GM12878 (cell line): ENCODE data around the gene DNAJC5G. TPM values are rescaled to one million over a fixed set of nuclear protein-coding genes. Genes with fewer than 3 reads are reported as not detected.

ENCODE experiments used
- ATAC-seq: fragments of 200-7000 bp; cut with Tn5 transposase; 3 replicates; pipeline ENCODE4 v1.9.1; 2020; ENCODE audit warnings: mild to moderate bottlenecking, moderate library complexity
- BruUV-seq: library from RNA; stranded (reverse); fragments of 400-500 nt; replicated peaks from 2 replicates; lab custom pipeline; 2021; lab: Mats Ljungman, UMichigan
- CTCF ChIA-PET: fragments of 300-600 bp; sonication (Branson Sonifier 250); formaldehyde crosslinking; extraction: SDS; loops from one replicate; lab custom pipeline; 2021; ENCODE audit warnings: inconsistent platforms; lab: Yijun Ruan, JAX
- POLR2A ChIA-PET: fragments of 350-600 bp; formaldehyde crosslinking; extraction: SDS; loops from one replicate; lab custom pipeline; 2021; ENCODE audit warnings: inconsistent platforms; lab: Charles Lee
- RAD21 ChIA-PET: fragments of 300-600 bp; sonication (Branson Sonifier 250); formaldehyde crosslinking; loops from one replicate; lab custom pipeline; 2023; ENCODE audit warnings: antibody characterized with exemption; ENCODE audit not compliant: unreplicated experiment; lab: Charles Lee
- SMC1A ChIA-PET: fragments of 300-600 bp; sonication (Branson Sonifier 250); formaldehyde crosslinking; loops from one replicate; lab custom pipeline; 2023; ENCODE audit not compliant: unreplicated experiment, uncharacterized antibody; lab: Charles Lee
- DNase-seq: peaks from one replicate; pipeline ENCODE4 v3.0.0-alpha.2; 2011; ENCODE audit warnings: low read depth, low spot score
- FAIRE-seq: peaks from 3 replicates; lab custom pipeline; 2011; peaks lifted over from hg19 to GRCh38; lab: Jason Lieb, UNC
- H2AFZ ChIP-seq: 2 replicates; pipeline ENCODE4 v1.6.0; 2011; ENCODE audit warnings: low read depth, low read length, control low read depth; ENCODE audit not compliant: control insufficient read depth
- H3K27ac ChIP-seq: 2 replicates; pipeline ENCODE4 v1.5.1; 2011; ENCODE audit warnings: control low read depth; ENCODE audit not compliant: control insufficient read depth, insufficient read depth
- H3K27me3 ChIP-seq, 2 experiments: replicated peaks in 1 of 2; 2 replicates each; pipeline versions ENCODE4 v1.6.0 to v1.6.1; 2011; ENCODE audit warnings: low read length in 1 of 2; ENCODE audit not compliant: control insufficient read depth in 2 of 2, insufficient read depth in 2 of 2
- H3K36me3 ChIP-seq, 2 experiments: 2 replicates each; pipeline ENCODE4 v1.5.1; 2011; ENCODE audit warnings: low read length in 1 of 2; ENCODE audit not compliant: control insufficient read depth in 2 of 2, insufficient read depth in 2 of 2
- H3K4me1 ChIP-seq: 2 replicates; pipeline ENCODE4 v1.6.1; 2011; ENCODE audit warnings: mild to moderate bottlenecking, low read length, moderate library complexity, mixed read lengths; ENCODE audit not compliant: control insufficient read depth, insufficient read depth
- H3K4me2 ChIP-seq: 2 replicates; pipeline ENCODE4 v1.6.0; 2011; ENCODE audit warnings: control low read depth; ENCODE audit not compliant: control insufficient read depth, insufficient read depth
- H3K4me3 ChIP-seq: fragments of 200-600 bp; sonication (generic); 2 replicates; pipeline ENCODE4 v1.5.1; 2016
- H3K79me2 ChIP-seq: 2 replicates; pipeline ENCODE4 v1.6.0; 2011; ENCODE audit warnings: low read length; ENCODE audit not compliant: control insufficient read depth, insufficient read depth
- H3K9ac ChIP-seq: 2 replicates; pipeline ENCODE4 v1.8.0; 2011; ENCODE audit warnings: low read length, control low read depth, mixed read lengths; ENCODE audit not compliant: control insufficient read depth, insufficient read depth
- H3K9me3 ChIP-seq: replicated peaks from 3 replicates; pipeline ENCODE4 v1.5.1; 2011; ENCODE audit warnings: mild to moderate bottlenecking, low read length; ENCODE audit not compliant: control insufficient read depth, insufficient read depth
- H4K20me1 ChIP-seq: 2 replicates; pipeline ENCODE4 v1.6.0; 2011; ENCODE audit not compliant: control insufficient read depth, insufficient read depth
- BCLAF1 ChIP-seq: fragments of 450-650 bp; IDR thresholded peaks from 2 replicates; pipeline ENCODE4 v1.6.1; 2017; ENCODE audit warnings: antibody characterized with exemption, mild to moderate bottlenecking, moderate library complexity
- CBFB ChIP-seq: IDR thresholded peaks from 2 replicates; pipeline ENCODE4 v1.6.1; 2016; ENCODE audit warnings: antibody characterized with exemption, low read depth
- CHD4 ChIP-seq: fragments of 200-600 bp; sonication (generic); IDR thresholded peaks from 2 replicates; pipeline ENCODE4 v1.6.1; 2016; ENCODE audit warnings: mild to moderate bottlenecking
- KAT2A ChIP-seq: conservative IDR thresholded peaks from 2 replicates; pipeline ENCODE4 v1.6.1; 2011; ENCODE audit warnings: low read depth, low read length; ENCODE audit not compliant: control insufficient read depth
- MXI1 ChIP-seq: fragments of 150-350 bp; IDR thresholded peaks from 2 replicates; pipeline ENCODE4 v1.6.1; 2011; ENCODE audit warnings: low read depth, mild to moderate bottlenecking, inconsistent platforms, low read length, improper control_type of control experiment
- PBX3 ChIP-seq: IDR thresholded peaks from 2 replicates; pipeline ENCODE4 v1.6.1; 2011; ENCODE audit warnings: mild to moderate bottlenecking, low read depth, low read length, moderate library complexity; ENCODE audit not compliant: insufficient replicate concordance
- SREBF2 ChIP-seq: IDR thresholded peaks from 2 replicates; pipeline ENCODE4 v1.6.1; 2012; ENCODE audit warnings: mild to moderate bottlenecking, low read length
- USF1 ChIP-seq: IDR thresholded peaks from 2 replicates; pipeline ENCODE4 v1.6.1; 2011; ENCODE audit warnings: borderline replicate concordance, low read depth, mild to moderate bottlenecking, moderate library complexity, mixed read lengths, low read length; ENCODE audit not compliant: insufficient read depth; ENCODE audit errors: extremely low read length
- ZBTB11 ChIP-seq: fragments of 450-650 bp; formaldehyde crosslinking; IDR thresholded peaks from 2 replicates; pipeline ENCODE4 v1.5.0; 2022; ENCODE audit warnings: mild to moderate bottlenecking, missing genetic modification characterization
- WGBS: methylation state at CpG from one replicate; pipeline ENCODE4 v1.1.6; 2016; ENCODE audit warnings: low lambda C conversion rate; ENCODE audit not compliant: insufficient replicate concordance, insufficient coverage; ENCODE audit errors: missing lambda C conversion rate; 5-methylcytosine and 5-hydroxymethylcytosine counted together
- in situ Hi-C: fragments of 300-500 bp; cut with MboI; formaldehyde crosslinking; loops from 9 replicates; pipeline ENCODE4 v1.14.3; 2018; ENCODE audit warnings: mixed read lengths
- intact Hi-C: fragments of 100-400 bp; cut with micrococcal nuclease; formaldehyde crosslinking; loops from one replicate; pipeline ENCODE4 v1.14.2; 2022; ENCODE audit not compliant: unreplicated experiment
- polyA plus RNA-seq, 11 experiments: library from polyadenylated mRNA; depleted of rRNA in 4 of 11; unstranded in 6 of 11; stranded (reverse) in 5 of 11; fragments of >200 nt; fragmentation: Nextera tagmentation in 4 of 11; fragmentation: Illumina TruSeq in 1 of 11; extraction: Ambion mirVana in 4 of 11; extraction: Trizol in 1 of 11; gene quantifications; 1 replicate in 1 of 11; 2 replicates in 10 of 11; pipeline versions ENCODE4 v1.2.1 to v1.2.3, GENCODE V29; 2011 to 2016; ENCODE audit warnings: inconsistent platforms in 2 of 11, missing spikeins in 2 of 11, low read depth in 1 of 11
- total RNA-seq, 4 experiments: library from RNA; depleted of rRNA in 3 of 4; stranded (reverse); fragments of >200 nt in 3 of 4; fragmentation: Illumina TruSeq in 1 of 4; extraction: Trizol in 1 of 4; gene quantifications; 2 replicates each; pipeline versions ENCODE4 v1.2.1 to v1.2.3, GENCODE V29; 2013 to 2021
- TF ChIP-seq, protein P1 (sequence below): IDR thresholded peaks from 2 replicates; pipeline ENCODE4 v1.6.1; 2012; ENCODE audit warnings: low read depth, low read length, improper control_type of control experiment

DNAJC5G gene
- total and polyA plus RNA-seq, 10 of the 15 experiments (the other 5 are each of a cell fraction or from before 2014, with no cell fraction given) = not detected

DNA sequence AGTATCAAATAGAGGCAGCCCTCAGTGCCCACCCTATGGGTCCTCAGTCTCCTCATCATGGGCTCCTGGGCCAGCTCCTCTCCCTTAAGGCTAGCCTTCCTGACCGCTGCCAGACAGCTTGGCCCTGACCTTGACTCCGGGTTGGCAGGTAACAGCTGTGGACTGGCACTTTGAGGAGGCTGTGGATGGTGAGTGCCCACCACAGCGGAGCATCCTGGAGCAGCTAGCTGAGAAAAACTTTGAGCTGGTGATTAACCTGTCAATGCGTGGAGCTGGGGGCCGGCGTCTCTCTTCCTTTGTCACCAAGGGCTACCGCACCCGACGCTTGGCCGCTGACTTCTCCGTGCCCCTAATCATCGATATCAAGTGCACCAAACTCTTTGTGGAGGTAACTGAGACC, 39.1 kb upstream of the DNAJC5G start:
- intact Hi-C loops (no loop called here), in situ Hi-C loops (no loop called here)
- ChIA-PET CTCF (interaction anchor here (1.1 kb wide), 1 partner anchor 67 kb away, joined by 3 read pairs; no protein-coding TSS in a partner anchor), SMC1A (no interaction called here), RAD21 (no interaction called here), POLR2A (no interaction called here)
- TF ChIP-seq CBFB = no peak
- TF ChIP-seq BCLAF1 = no peak
- no peak for TF ChIP-seq USF1
- TF ChIP-seq CHD4 = no peak
- TF ChIP-seq SREBF2 = no peak
- TF ChIP-seq PBX3 = no peak
- TF ChIP-seq ZBTB11 (CRISPR knock-in tag) = no peak
- TF ChIP-seq MXI1 = no peak
- TF ChIP-seq, protein P1, sequence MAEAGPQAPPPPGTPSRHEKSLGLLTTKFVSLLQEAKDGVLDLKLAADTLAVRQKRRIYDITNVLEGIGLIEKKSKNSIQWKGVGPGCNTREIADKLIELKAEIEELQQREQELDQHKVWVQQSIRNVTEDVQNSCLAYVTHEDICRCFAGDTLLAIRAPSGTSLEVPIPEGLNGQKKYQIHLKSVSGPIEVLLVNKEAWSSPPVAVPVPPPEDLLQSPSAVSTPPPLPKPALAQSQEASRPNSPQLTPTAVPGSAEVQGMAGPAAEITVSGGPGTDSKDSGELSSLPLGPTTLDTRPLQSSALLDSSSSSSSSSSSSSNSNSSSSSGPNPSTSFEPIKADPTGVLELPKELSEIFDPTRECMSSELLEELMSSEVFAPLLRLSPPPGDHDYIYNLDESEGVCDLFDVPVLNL = no peak
- no peak for TF ChIP-seq KAT2A
- 96% methylated on average over 12 of the region's 12 CpGs for WGBS
- no peak overlapping the region for H3K4me2 ChIP-seq
- H4K20me1 ChIP-seq = no peaks in the 10 kb centered on the region
- H3K4me3 ChIP-seq = no peak overlapping the region
- ATAC-seq (no peak), FAIRE-seq (no peak), DNase-seq (no peak)
- H3K4me1 ChIP-seq = no peaks in the 10 kb centered on the region
- H2AFZ ChIP-seq = no peak overlapping the region
- H3K27me3 ChIP-seq = no peaks in the 10 kb centered on the region
- BruUV-seq = no TSS peak
- H3K36me3 ChIP-seq = peaks cover 49 to 68% of the 10 kb centered on the region in 2 experiments
- no peak overlapping the region for H3K9ac ChIP-seq
- H3K9me3 ChIP-seq = no peaks in the 10 kb centered on the region
- no peak overlapping the region for H3K27ac ChIP-seq
- no peaks in the 10 kb centered on the region for H3K79me2 ChIP-seq
